ENCODE measurements around the gene STAM2. TPM values are rescaled to one million over a fixed set of nuclear protein-coding genes. Genes with fewer than 3 reads are reported as not detected.
"Not testable (repeated sequence)": the region's sequence is repeated elsewhere in the genome, so short reads cannot be mapped to it uniquely, and the experiment has no call there.

The STAM2 gene
- 54.0 TPM for total RNA-seq

DNA sequence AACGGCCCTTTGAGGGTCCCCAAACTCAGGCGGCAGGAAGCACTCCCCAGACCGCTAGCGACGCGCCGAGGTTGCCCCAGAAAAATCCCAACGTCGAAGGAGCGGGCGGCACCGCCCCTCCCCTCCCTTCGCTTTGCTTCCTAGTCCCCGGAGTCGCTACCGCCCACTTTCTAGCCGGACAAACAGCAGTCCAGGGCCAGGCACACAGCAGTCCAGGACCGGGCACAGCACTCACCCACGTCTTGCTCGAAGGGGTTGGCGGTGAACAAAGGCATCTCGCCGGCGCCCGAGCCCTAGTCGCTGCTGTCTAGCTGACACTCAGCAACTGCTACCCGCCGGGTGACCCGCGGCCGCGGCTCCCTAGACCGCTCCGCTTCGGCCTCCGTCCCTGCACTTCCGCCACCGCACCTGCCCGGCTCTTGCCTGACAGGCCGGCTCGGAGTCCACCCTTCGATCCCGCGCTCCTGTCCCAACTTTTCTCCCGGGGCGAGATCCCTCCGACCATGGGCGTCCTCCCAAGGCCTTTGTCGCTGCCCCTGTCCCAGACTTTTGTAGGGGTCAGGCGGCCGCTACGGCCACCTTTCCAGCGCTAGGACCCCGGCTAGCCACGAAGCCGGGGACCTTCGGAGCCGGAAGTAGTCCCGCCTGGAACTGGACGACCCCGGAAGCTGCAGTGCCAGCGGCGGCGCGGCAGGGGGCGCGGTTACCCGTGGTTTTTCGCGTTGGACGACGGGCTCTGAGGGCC, at the start of gene STAM2:
TSS of gene STAM2 (minus strand) at position 396 of the 745 bp plus-strand sequence. CDS start at position 275, 121 bp downstream.
- DNase-seq (ENCODE audit: low spot score): peak; percentile 94

- no peak for DNase-seq (ENCODE audit: low spot score)
Measured at GRCh38 chr2:152223977-152224376, 48.4 kb upstream of the STAM2 start.

DNA sequence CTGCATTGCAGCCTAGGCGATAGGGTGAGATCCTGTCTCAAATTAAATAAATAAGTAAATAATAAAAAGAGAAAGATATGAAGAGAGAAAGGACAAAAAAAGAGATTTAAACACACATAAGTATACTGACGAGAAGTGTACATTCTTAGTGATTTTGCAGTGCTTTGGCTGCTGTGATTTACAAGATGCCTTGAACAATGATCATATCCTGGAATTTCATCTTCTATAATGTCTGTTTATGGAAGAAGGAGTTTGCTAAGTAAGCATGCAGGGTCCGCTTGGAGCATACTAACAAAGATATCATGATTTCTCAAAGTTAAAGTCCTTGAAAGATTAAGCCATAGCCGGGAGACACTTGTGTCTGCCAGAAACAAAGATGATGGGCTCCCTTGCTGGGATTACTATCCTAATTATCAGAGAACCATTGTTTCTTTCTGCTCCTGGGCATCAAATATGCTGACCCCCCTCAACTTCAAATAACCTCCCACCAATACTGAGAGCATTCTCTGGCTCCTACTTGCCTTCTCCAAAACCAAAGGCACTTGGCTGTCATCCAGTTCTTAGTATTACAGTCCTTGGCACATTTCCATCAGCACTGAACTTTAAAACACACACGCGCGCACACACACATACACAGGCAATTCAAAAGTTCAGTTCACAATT, 47.5 kb upstream of the STAM2 start:
- peak; percentile 62 for DNase-seq (ENCODE audit: low spot score)

DNA sequence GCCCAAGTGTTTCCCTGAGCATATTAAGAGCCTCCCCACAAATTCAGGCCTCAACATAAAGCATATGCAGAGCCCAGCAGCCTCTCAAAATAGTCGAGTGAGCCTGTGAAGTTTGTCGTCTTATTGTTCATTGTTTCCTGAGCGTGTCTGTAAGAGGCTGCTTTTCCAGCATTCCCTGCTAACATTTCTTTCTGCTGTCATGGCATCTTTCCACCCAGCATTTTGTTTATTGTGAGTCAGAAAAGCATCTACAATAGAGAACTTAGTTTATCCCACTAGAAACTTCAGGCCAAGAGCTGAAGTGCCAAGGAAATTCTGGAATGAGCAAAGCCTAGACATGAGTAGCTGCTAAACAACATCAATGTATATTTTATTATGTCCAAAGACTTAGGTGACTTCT, 46.3 kb upstream of the STAM2 start:
- no peak for DNase-seq (ENCODE audit: low spot score)

GRCh38 chr2:152219077-152219828, 43.7 kb upstream of the STAM2 start:
- no peak for DNase-seq (ENCODE audit: low spot score)

DNA sequence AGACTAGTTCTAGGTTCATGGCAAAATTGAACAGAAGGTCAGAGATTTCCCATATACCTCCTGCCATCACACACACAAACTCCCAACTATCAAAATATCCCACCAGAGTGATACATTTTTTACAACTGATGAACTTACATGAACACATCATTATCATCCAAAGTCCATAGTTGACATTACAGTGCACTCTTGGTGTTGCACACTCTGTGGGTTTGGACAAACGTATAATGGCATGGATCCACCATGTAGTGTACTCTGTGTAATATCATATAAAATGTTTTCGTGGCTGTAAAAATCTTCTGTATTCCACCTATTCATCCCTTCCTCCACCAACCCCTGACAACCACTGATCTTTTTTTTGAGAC, 25.9 kb upstream of the STAM2 start:
- no peak for DNase-seq (ENCODE audit: low spot score)

DNA sequence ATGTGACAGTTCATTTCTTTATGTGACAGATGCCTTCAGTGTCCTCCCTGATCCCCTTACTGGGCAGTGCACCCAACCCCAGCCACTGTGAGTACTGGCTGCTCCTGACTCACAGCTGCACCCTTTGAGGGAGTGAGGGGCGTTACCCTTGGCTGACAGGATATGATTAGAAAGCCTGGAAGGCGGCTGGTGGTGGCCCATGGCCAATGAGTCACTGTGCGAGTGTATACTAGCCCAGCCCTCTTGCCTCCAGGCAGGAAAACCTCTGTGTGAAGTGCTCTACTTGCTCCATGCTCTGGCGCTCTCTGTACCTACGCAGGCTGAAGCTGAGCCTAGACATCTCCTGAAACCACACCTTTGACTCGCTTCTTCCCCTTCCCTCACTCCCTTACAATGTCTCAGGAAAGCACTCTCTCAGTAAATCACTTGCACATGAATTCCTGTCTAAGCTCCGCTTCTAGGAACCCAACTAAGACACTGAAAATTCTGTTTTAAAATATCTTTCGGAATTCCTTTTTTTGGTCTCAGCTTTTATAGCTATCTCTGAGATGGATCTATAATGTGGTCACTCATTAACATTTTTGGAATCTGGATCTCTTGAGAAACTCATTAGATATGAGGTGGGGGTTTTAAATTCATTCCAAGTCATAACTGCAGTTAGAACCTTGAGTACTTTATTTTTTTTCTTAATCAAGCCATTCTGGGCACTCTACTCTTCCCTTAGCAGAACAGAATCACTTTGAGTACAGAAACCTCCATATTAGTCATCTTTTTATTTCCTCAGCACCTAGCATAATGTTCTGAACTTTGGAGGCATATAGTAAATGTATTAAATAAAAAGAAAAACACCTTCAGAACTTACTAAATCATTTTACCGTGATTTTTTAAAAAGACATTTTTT, 25.3 kb upstream of the STAM2 start:
- peak; percentile 82 for DNase-seq (ENCODE audit: low spot score)

GRCh38 chr2:152200101-152200500, 24.5 kb upstream of the STAM2 start:
- DNase-seq (ENCODE audit: low spot score): no peak

GRCh38 chr2:152198499-152198898, 22.9 kb upstream of the STAM2 start:
- no peak for DNase-seq (ENCODE audit: low spot score)

GRCh38 chr2:152197508-152198284, 22.1 kb upstream of the STAM2 start:
- not testable (repeated sequence) for DNase-seq (ENCODE audit: low spot score)

GRCh38 chr2:152189622-152190495, 14.3 kb upstream of the STAM2 start:
- no peak for DNase-seq (ENCODE audit: low spot score)

- not testable (repeated sequence) for DNase-seq (ENCODE audit: low spot score)
Measured at GRCh38 chr2:152186808-152187207, 11.2 kb upstream of the STAM2 start.

DNA sequence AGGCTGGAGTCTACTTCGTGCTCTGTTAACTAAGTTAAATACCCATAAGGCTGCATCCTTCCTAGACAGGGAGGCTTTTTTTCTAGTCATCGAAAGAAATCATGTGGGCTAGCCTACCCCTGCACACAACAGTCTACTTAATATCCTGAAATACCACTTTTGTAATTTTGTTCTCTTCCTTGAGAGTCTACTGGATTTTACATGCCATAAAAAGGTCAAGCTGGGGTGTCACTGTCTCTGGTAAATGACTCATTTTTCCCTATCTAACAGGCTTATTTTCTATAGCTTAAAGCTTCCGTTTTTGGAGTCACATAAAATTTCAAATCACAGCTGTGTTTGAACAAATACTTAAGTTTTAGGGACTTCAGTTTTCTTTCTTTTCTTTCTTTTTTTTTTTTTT, 10.7 kb upstream of the STAM2 start:
- no peak for DNase-seq (ENCODE audit: low spot score)

- no peak for DNase-seq (ENCODE audit: low spot score)
Measured at GRCh38 chr2:152183401-152184073, 8.0 kb upstream of the STAM2 start.

DNA sequence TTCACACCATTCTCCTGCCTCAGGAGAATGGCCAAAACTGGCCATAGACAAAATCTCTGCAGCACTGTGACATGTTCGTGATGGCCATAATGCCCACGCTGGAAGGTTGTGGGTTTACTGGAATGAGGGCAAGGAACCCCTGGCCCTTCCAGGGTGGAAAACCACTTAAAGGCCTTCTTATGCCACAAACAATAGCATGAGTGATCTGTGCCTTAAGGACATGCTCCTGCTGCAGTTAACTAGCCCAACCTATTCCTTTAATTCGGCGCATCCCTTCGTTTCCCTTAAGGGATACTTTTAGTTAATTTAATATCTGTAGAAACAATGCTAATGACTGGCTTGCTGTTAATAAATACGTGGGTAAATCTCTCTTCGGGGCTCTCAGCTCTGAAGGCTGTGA, 2.1 kb upstream of the STAM2 start:
- not testable (repeated sequence) for DNase-seq (ENCODE audit: low spot score)

GRCh38 chr2:152176113-152176714, 651 bp upstream of the STAM2 start:
- no peak for DNase-seq (ENCODE audit: low spot score)

- no peak for DNase-seq (ENCODE audit: low spot score)
Measured at GRCh38 chr2:152175012-152175367, 573 bp downstream of the STAM2 start.

- DNase-seq (ENCODE audit: low spot score): no peak
Measured at GRCh38 chr2:152174574-152174973, 989 bp downstream of the STAM2 start.

- no peak for DNase-seq (ENCODE audit: low spot score)
Measured at GRCh38 chr2:152173831-152174230, 1.7 kb downstream of the STAM2 start.

All from ureter (tissue), 1 donor.